ENCODE results near the gene GATB. TPM values are rescaled to one million over a fixed set of nuclear protein-coding genes. Genes with fewer than 3 reads are reported as not detected.

Gene GATB
- total and polyA plus RNA-seq, 2 experiments from 2014 or later, result 17.7 to 18.9 TPM

DNA sequence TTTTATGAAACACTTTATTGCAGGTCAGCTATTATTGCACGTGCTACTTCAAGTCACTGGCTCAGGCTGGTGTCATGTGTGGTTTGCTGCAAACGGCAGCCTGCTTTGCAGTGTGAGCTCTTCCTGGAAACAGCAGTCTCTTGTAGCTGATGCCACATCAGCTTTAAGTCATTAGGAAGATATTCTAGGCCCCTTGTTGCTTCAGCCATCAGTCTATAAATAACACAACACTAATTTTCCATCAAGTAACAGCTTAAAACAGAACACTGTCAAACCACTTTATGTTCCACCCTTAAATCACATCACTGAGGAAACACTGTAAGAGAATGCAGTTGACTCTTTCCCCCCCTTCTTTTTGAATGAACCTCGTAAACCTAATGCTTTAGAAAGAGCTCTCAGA, 93.8 kb downstream of the GATB start:
- no peak overlapping the region for H3K4me2 ChIP-seq
- H3K4me3 ChIP-seq, result no peak overlapping the region
- H3K9me2 ChIP-seq (ENCODE audit: insufficient read depth), result no peaks in the 10 kb centered on the region; the same call in 1 of the 2 replicates
- peaks cover 11% of the 10 kb centered on the region; the same call in 1 of the 2 replicates for H3K36me3 ChIP-seq (ENCODE audit: insufficient read depth)
- Mint-ChIP-seq H3K4me1 (peaks cover 6% of the 10 kb centered on the region; the same call in 1 of the 3 replicates), H3K36me3 (ENCODE audit: low read depth) (peaks cover 6% of the 10 kb centered on the region), H3K9me3 (no peaks in the 10 kb centered on the region), H3K27me3 (ENCODE audit: insufficient read depth, low read depth, poor library complexity) (peaks cover 2% of the 10 kb centered on the region), H3K27ac (no peak overlapping the region), H3K4me3 (no peak overlapping the region)
- H3K27me3 ChIP-seq (ENCODE audit: insufficient read depth), result no peaks in the 10 kb centered on the region
- no peaks in the 10 kb centered on the region for H3F3A ChIP-seq (replicated peaks; ENCODE audit: low read depth)
- ATAC-seq (no peak), DNase-seq (ENCODE audit: low spot score) (no peak)
- H3K27ac ChIP-seq (ENCODE audit: low read depth), result no peak overlapping the region
- no peaks in the 10 kb centered on the region for H3K4me1 ChIP-seq (ENCODE audit: insufficient read depth)
- TF ChIP-seq ZNF114 (CRISPR knock-in tag; IDR thresholded peaks at IDR 0.05) (no peak), JUNB (IDR thresholded peaks at IDR 0.05; ENCODE audit: unreplicated experiment) (no peak), NANOG (IDR thresholded peaks at IDR 0.05; ENCODE audit: borderline replicate concordance) (no peak), STAT1 (IDR thresholded peaks at IDR 0.05; ENCODE audit: unreplicated experiment) (no peak), CREB1 (CRISPR knock-in tag; IDR thresholded peaks at IDR 0.05; ENCODE audit: low read depth) (no peak), EZH2phosphoT487 (IDR thresholded peaks at IDR 0.05; ENCODE audit: unreplicated experiment) (no peak)
- TF ChIP-seq, protein P1, sequence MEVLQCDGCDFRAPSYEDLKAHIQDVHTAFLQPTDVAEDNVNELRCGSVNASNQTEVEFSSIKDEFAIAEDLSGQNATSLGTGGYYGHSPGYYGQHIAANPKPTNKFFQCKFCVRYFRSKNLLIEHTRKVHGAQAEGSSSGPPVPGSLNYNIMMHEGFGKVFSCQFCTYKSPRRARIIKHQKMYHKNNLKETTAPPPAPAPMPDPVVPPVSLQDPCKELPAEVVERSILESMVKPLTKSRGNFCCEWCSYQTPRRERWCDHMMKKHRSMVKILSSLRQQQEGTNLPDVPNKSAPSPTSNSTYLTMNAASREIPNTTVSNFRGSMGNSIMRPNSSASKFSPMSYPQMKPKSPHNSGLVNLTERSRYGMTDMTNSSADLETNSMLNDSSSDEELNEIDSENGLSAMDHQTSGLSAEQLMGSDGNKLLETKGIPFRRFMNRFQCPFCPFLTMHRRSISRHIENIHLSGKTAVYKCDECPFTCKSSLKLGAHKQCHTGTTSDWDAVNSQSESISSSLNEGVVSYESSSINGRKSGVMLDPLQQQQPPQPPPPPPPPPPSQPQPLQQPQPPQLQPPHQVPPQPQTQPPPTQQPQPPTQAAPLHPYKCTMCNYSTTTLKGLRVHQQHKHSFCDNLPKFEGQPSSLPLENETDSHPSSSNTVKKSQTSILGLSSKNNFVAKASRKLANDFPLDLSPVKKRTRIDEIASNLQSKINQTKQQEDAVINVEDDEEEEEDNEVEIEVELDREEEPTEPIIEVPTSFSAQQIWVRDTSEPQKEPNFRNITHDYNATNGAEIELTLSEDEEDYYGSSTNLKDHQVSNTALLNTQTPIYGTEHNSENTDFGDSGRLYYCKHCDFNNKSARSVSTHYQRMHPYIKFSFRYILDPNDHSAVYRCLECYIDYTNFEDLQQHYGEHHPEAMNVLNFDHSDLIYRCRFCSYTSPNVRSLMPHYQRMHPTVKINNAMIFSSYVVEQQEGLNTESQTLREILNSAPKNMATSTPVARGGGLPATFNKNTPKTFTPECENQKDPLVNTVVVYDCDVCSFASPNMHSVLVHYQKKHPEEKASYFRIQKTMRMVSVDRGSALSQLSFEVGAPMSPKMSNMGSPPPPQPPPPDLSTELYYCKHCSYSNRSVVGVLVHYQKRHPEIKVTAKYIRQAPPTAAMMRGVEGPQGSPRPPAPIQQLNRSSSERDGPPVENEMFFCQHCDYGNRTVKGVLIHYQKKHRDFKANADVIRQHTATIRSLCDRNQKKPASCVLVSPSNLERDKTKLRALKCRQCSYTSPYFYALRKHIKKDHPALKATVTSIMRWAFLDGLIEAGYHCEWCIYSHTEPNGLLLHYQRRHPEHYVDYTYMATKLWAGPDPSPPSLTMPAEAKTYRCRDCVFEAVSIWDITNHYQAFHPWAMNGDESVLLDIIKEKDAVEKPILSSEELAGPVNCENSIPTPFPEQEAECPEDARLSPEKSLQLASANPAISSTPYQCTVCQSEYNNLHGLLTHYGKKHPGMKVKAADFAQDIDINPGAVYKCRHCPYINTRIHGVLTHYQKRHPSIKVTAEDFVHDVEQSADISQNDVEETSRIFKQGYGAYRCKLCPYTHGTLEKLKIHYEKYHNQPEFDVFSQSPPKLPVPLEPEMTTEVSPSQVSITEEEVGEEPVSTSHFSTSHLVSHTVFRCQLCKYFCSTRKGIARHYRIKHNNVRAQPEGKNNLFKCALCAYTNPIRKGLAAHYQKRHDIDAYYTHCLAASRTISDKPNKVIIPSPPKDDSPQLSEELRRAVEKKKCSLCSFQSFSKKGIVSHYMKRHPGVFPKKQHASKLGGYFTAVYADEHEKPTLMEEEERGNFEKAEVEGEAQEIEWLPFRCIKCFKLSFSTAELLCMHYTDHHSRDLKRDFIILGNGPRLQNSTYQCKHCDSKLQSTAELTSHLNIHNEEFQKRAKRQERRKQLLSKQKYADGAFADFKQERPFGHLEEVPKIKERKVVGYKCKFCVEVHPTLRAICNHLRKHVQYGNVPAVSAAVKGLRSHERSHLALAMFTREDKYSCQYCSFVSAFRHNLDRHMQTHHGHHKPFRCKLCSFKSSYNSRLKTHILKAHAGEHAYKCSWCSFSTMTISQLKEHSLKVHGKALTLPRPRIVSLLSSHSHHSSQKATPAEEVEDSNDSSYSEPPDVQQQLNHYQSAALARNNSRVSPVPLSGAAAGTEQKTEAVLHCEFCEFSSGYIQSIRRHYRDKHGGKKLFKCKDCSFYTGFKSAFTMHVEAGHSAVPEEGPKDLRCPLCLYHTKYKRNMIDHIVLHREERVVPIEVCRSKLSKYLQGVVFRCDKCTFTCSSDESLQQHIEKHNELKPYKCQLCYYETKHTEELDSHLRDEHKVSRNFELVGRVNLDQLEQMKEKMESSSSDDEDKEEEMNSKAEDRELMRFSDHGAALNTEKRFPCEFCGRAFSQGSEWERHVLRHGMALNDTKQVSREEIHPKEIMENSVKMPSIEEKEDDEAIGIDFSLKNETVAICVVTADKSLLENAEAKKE (CRISPR knock-in tag; IDR thresholded peaks at IDR 0.05), result no peak
- TF ChIP-seq, protein P2, sequence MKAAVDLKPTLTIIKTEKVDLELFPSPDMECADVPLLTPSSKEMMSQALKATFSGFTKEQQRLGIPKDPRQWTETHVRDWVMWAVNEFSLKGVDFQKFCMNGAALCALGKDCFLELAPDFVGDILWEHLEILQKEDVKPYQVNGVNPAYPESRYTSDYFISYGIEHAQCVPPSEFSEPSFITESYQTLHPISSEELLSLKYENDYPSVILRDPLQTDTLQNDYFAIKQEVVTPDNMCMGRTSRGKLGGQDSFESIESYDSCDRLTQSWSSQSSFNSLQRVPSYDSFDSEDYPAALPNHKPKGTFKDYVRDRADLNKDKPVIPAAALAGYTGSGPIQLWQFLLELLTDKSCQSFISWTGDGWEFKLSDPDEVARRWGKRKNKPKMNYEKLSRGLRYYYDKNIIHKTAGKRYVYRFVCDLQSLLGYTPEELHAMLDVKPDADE (IDR thresholded peaks at IDR 0.05), result no peak
- TF ChIP-seq, protein P3, sequence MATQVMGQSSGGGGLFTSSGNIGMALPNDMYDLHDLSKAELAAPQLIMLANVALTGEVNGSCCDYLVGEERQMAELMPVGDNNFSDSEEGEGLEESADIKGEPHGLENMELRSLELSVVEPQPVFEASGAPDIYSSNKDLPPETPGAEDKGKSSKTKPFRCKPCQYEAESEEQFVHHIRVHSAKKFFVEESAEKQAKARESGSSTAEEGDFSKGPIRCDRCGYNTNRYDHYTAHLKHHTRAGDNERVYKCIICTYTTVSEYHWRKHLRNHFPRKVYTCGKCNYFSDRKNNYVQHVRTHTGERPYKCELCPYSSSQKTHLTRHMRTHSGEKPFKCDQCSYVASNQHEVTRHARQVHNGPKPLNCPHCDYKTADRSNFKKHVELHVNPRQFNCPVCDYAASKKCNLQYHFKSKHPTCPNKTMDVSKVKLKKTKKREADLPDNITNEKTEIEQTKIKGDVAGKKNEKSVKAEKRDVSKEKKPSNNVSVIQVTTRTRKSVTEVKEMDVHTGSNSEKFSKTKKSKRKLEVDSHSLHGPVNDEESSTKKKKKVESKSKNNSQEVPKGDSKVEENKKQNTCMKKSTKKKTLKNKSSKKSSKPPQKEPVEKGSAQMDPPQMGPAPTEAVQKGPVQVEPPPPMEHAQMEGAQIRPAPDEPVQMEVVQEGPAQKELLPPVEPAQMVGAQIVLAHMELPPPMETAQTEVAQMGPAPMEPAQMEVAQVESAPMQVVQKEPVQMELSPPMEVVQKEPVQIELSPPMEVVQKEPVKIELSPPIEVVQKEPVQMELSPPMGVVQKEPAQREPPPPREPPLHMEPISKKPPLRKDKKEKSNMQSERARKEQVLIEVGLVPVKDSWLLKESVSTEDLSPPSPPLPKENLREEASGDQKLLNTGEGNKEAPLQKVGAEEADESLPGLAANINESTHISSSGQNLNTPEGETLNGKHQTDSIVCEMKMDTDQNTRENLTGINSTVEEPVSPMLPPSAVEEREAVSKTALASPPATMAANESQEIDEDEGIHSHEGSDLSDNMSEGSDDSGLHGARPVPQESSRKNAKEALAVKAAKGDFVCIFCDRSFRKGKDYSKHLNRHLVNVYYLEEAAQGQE (IDR thresholded peaks at IDR 0.05; ENCODE audit: unreplicated experiment), result no peak
- H2AFZ ChIP-seq, result no peak overlapping the region
- H4K20me1 ChIP-seq (replicated peaks; ENCODE audit: insufficient read depth), result no peaks in the 10 kb centered on the region
- no peaks in the 10 kb centered on the region for H3K79me2 ChIP-seq (replicated peaks; ENCODE audit: insufficient read depth)
